NCI-H526 (cell line): ENCODE results near the gene CYP2S1.

Source experiments
- DNase-seq, 2 experiments: peaks; one replicate each; lab custom pipeline; 2025; lab: John Stamatoyannopoulos, UW

CYP2S1 gene

GRCh38 chr19:41195675-41196497 lies 2.9 kb downstream of the CYP2S1 start:
- no peak for DNase-seq

- no peak for DNase-seq
These were observed 5.5 kb downstream of the CYP2S1 start for GRCh38 chr19:41198559-41198958.

GRCh38 chr19:41203371-41203770 lies 10.4 kb downstream of the CYP2S1 start:
- no peak for DNase-seq

- DNase-seq, result peak; percentile 56 to 84
These were observed 11.3 kb downstream of the CYP2S1 start for GRCh38 chr19:41204338-41204737.

- no peak for DNase-seq
These were observed 13.0 kb downstream of the CYP2S1 start for GRCh38 chr19:41205995-41206394.

GRCh38 chr19:41206456-41206855 lies 13.4 kb downstream of the CYP2S1 start:
- no peak for DNase-seq

GRCh38 chr19:41206926-41207750 lies 14.1 kb downstream of the CYP2S1 start:
- no peak for DNase-seq

- DNase-seq, result no peak
These were observed 21.1 kb downstream of the CYP2S1 start for GRCh38 chr19:41214161-41214560.

- no peak for DNase-seq
These were observed 24.7 kb downstream of the CYP2S1 start for GRCh38 chr19:41217741-41218140.

GRCh38 chr19:41218249-41218614 lies 25.2 kb downstream of the CYP2S1 start:
- no peak for DNase-seq

GRCh38 chr19:41218615-41219507 lies 25.8 kb downstream of the CYP2S1 start, which contains the start of gene AXL:
TSS of gene AXL (plus strand) at chr19:41219223. CDS start at chr19:41219393, 170 bp downstream.
- no peak for DNase-seq

GRCh38 chr19:41219924-41220567 lies 27.0 kb downstream of the CYP2S1 start:
- DNase-seq, result no peak

- no peak for DNase-seq
These were observed 27.8 kb downstream of the CYP2S1 start for GRCh38 chr19:41220811-41221210.

GRCh38 chr19:41221514-41222205 lies 28.6 kb downstream of the CYP2S1 start:
- DNase-seq, result no peak

- no peak for DNase-seq
These were observed 29.2 kb downstream of the CYP2S1 start for GRCh38 chr19:41222240-41222639.

GRCh38 chr19:41223431-41224234 lies 30.6 kb downstream of the CYP2S1 start:
- DNase-seq, result no peak

GRCh38 chr19:41224632-41225031 lies 31.6 kb downstream of the CYP2S1 start:
- DNase-seq, result no peak

- no peak for DNase-seq
These were observed 32.4 kb downstream of the CYP2S1 start for GRCh38 chr19:41225238-41226052.
